ENCODE data around the gene FAM50A. TPM values are rescaled to one million over a fixed set of nuclear protein-coding genes. Genes with fewer than 3 reads are reported as not detected.

The FAM50A gene
- total RNA-seq, 2 experiments from 2014 or later, result 30.8 to 55.1 TPM

- no peaks in the 10 kb centered on the region for H3K79me2 ChIP-seq (ENCODE audit: insufficient read depth, low read depth, low read length)
- DNase-seq (ENCODE audit: low spot score), result no peak
- no peak overlapping the region for H2AFZ ChIP-seq (ENCODE audit: low read length)
- H3K4me2 ChIP-seq (ENCODE audit: low read length), result no peak overlapping the region
- intact Hi-C loops (cut with micrococcal nuclease; ENCODE audit: unreplicated experiment), result no loop called here
- no peaks in the 10 kb centered on the region for H4K20me1 ChIP-seq (ENCODE audit: insufficient read depth, low read length)
- H3K36me3 ChIP-seq (ENCODE audit: insufficient read depth, low read length), result no peaks in the 10 kb centered on the region
- TF ChIP-seq CTCF (conservative IDR thresholded peaks at IDR 0.05; ENCODE audit: low read length), result no peak
- no peak for TF ChIP-seq EZH2phosphoT487 (IDR thresholded peaks at IDR 0.05; ENCODE audit: borderline replicate concordance, low read depth, low read length)
- peaks cover 3% of the 10 kb centered on the region for H3K4me1 ChIP-seq (ENCODE audit: insufficient read depth, low read length, poor library complexity, severe bottlenecking)
- BruUV-seq (replicated peaks), result no TSS peak
- no peak overlapping the region for H3K27ac ChIP-seq (ENCODE audit: low read depth, low read length, poor library complexity, severe bottlenecking)
- H3K4me3 ChIP-seq (ENCODE audit: low read depth, low read length, poor library complexity, severe bottlenecking), result no peak overlapping the region
- POLR2A ChIA-PET, result no interaction called here
- no peaks in the 10 kb centered on the region for H3K9me3 ChIP-seq (ENCODE audit: low read length)
- CTCF ChIA-PET (ENCODE audit: unreplicated experiment), result no interaction called here
- H3K9me2 ChIP-seq (ENCODE audit: insufficient read depth, low read length), result no peaks in the 10 kb centered on the region
Measured at GRCh38 chrX:154449618-154450017, 5.7 kb downstream of the FAM50A start.

GRCh38 chrX:154450312-154450711, 6.4 kb downstream of the FAM50A start:
- Histone ChIP-seq H3K9me2 (ENCODE audit: insufficient read depth, low read length) (no peaks in the 10 kb centered on the region), H4K20me1 (ENCODE audit: insufficient read depth, low read length) (no peaks in the 10 kb centered on the region), H3K79me2 (ENCODE audit: insufficient read depth, low read depth, low read length) (no peaks in the 10 kb centered on the region), H3K4me3 (ENCODE audit: low read depth, low read length, poor library complexity, severe bottlenecking) (no peak overlapping the region), H3K9me3 (ENCODE audit: low read length) (no peaks in the 10 kb centered on the region), H3K27ac (ENCODE audit: low read depth, low read length, poor library complexity, severe bottlenecking) (no peak overlapping the region), H3K36me3 (ENCODE audit: insufficient read depth, low read length) (no peaks in the 10 kb centered on the region), H3K4me2 (ENCODE audit: low read length) (no peak overlapping the region), H2AFZ (ENCODE audit: low read length) (no peak overlapping the region), H3K4me1 (ENCODE audit: insufficient read depth, low read length, poor library complexity, severe bottlenecking) (no peaks in the 10 kb centered on the region)
- no peak for TF ChIP-seq EZH2phosphoT487 (IDR thresholded peaks at IDR 0.05; ENCODE audit: borderline replicate concordance, low read depth, low read length)
- ChIA-PET CTCF (ENCODE audit: unreplicated experiment) (no interaction called here), POLR2A (no interaction called here)
- no peak for DNase-seq (ENCODE audit: low spot score)
- intact Hi-C loops (cut with micrococcal nuclease; ENCODE audit: unreplicated experiment), result no loop called here
- no TSS peak for BruUV-seq (replicated peaks)

GRCh38 chrX:154452823-154453222, 8.9 kb downstream of the FAM50A start:
- Histone ChIP-seq H3K4me3 (ENCODE audit: low read depth, low read length, poor library complexity, severe bottlenecking) (no peak overlapping the region), H3K4me1 (ENCODE audit: insufficient read depth, low read length, poor library complexity, severe bottlenecking) (no peaks in the 10 kb centered on the region), H2AFZ (ENCODE audit: low read length) (no peak overlapping the region), H4K20me1 (ENCODE audit: insufficient read depth, low read length) (no peaks in the 10 kb centered on the region), H3K4me2 (ENCODE audit: low read length) (no peak overlapping the region), H3K36me3 (ENCODE audit: insufficient read depth, low read length) (no peaks in the 10 kb centered on the region), H3K9me3 (ENCODE audit: low read length) (no peaks in the 10 kb centered on the region), H3K9me2 (ENCODE audit: insufficient read depth, low read length) (no peaks in the 10 kb centered on the region), H3K79me2 (ENCODE audit: insufficient read depth, low read depth, low read length) (no peaks in the 10 kb centered on the region), H3K27ac (ENCODE audit: low read depth, low read length, poor library complexity, severe bottlenecking) (no peak overlapping the region)
- no TSS peak for BruUV-seq (replicated peaks)
- TF ChIP-seq CTCF (conservative IDR thresholded peaks at IDR 0.05; ENCODE audit: low read length), result no peak
- no peak for TF ChIP-seq EZH2phosphoT487 (IDR thresholded peaks at IDR 0.05; ENCODE audit: borderline replicate concordance, low read depth, low read length)
- intact Hi-C loops (cut with micrococcal nuclease; ENCODE audit: unreplicated experiment), result no loop called here
- POLR2A ChIA-PET, result interaction anchor here (0.7 kb wide), 1 partner anchor 26 kb away, joined by 3 read pairs; no protein-coding TSS in a partner anchor
- no peak for DNase-seq (ENCODE audit: low spot score)
- CTCF ChIA-PET (ENCODE audit: unreplicated experiment), result no interaction called here
